Sigmoid colon (tissue), 4 donors: Measurements from ENCODE around the gene PCNT.

Experiments used
- CTCF ChIP-seq, 4 experiments: fragments of 450-650 bp in 3 of 4; fragments of 200-600 bp in 1 of 4; IDR thresholded peaks; one replicate each; pipeline ENCODE4 v1.5.1; 2016 to 2019; ENCODE audit warnings: antibody characterized with exemption in 4 of 4, mild to moderate bottlenecking in 3 of 4, moderate library complexity in 2 of 4
- EP300 ChIP-seq, 4 donors: sonication (generic); formaldehyde crosslinking; IDR thresholded peaks; one replicate each; pipeline ENCODE4 v1.6.1; 2017; ENCODE audit warnings: antibody characterized with exemption in 4 of 4
- POLR2A ChIP-seq, 2 donors: fragments of 450-650 bp; IDR thresholded peaks; one replicate each; pipeline ENCODE4 v1.6.1; 2016; ENCODE audit warnings: antibody characterized with exemption in 2 of 2, mild to moderate bottlenecking in 2 of 2, moderate library complexity in 2 of 2
- POLR2AphosphoS5 ChIP-seq, 4 donors: sonication (generic); formaldehyde crosslinking; IDR thresholded peaks; one replicate each; pipeline ENCODE4 v1.6.1; 2017; ENCODE audit warnings: antibody characterized with exemption in 4 of 4

GRCh38 chr21:46361176-46361575, 37.2 kb downstream of the PCNT start:
- TF ChIP-seq CTCF (IDR thresholded peaks at IDR 0.05) (no peak), EP300 (IDR thresholded peaks at IDR 0.05) (no peak), POLR2A (IDR thresholded peaks at IDR 0.05) (no peak), POLR2AphosphoS5 (IDR thresholded peaks at IDR 0.05) (no peak)
